ENCODE data around the gene PPARGC1A. TPM values are rescaled to one million over a fixed set of nuclear protein-coding genes. Genes with fewer than 3 reads are reported as not detected.

PPARGC1A gene
- total and polyA plus RNA-seq, 2 of the 13 experiments (the other 11 are each of a cell fraction or from before 2014, with no cell fraction given) = 20.7 to 37.3 TPM

GRCh38 chr4:23746027-23746426 is 143.8 kb downstream of the PPARGC1A start:
- H3K4me1 ChIP-seq (ENCODE audit: insufficient read depth, low read length) = no peaks in the 10 kb centered on the region
- no TSS peak for BruUV-seq (replicated peaks)
- H3K4me2 ChIP-seq (ENCODE audit: low read depth, low read length) = no peak overlapping the region
- H3K9me3 ChIP-seq (ENCODE audit: low read length) = no peaks in the 10 kb centered on the region
- H3K27ac ChIP-seq (ENCODE audit: extremely low read length, insufficient read depth, low read length) = no peak overlapping the region
- in situ Hi-C loops (cut with HindIII; ENCODE audit: extremely low pct_ligation_motif_present, low pct_unique_long_range_greater_than_20kb) (no loop called here), intact Hi-C loops (cut with micrococcal nuclease; ENCODE audit: unreplicated experiment) (no loop called here)
- H3K36me3 ChIP-seq (replicated peaks in 1 of 2; ENCODE audit: control insufficient read depth in 1 of 2, insufficient read depth in 2 of 2, low read length in 2 of 2) = no peaks in the 10 kb centered on the region
- no peaks in the 10 kb centered on the region for H3K79me2 ChIP-seq (ENCODE audit: insufficient read depth, low read length)
- ChIA-PET CTCF (ENCODE audit: low intra/inter-chr PET ratio, low total read pairs) (no interaction called here), POLR2A (no interaction called here)
- ATAC-seq (no peak), FAIRE-seq (no peak), DNase-seq (ENCODE audit: low spot score) (no peak)
- TF ChIP-seq TFE3 (CRISPR knock-in tag; IDR thresholded peaks at IDR 0.05) (no peak), NCOA1 (CRISPR knock-in tag; IDR thresholded peaks at IDR 0.05) (no peak), PAXIP1 (CRISPR knock-in tag; conservative IDR thresholded peaks at IDR 0.05) (no peak), ZBTB10 (CRISPR knock-in tag; IDR thresholded peaks at IDR 0.05; ENCODE audit: borderline replicate concordance) (no peak), PRMT3 (CRISPR knock-in tag; IDR thresholded peaks at IDR 0.05; ENCODE audit: borderline replicate concordance, low read depth) (no peak), ZNF121 (CRISPR knock-in tag; IDR thresholded peaks at IDR 0.05) (no peak), SMYD3 (CRISPR knock-in tag; IDR thresholded peaks at IDR 0.05) (no peak), THYN1 (CRISPR knock-in tag; IDR thresholded peaks at IDR 0.05; ENCODE audit: borderline replicate concordance, low read depth) (no peak), ETV6 (CRISPR knock-in tag; conservative IDR thresholded peaks at IDR 0.05) (no peak), ZNF619 (CRISPR knock-in tag; IDR thresholded peaks at IDR 0.05) (no peak), TFDP2 (CRISPR knock-in tag; IDR thresholded peaks at IDR 0.05) (no peak), BORCS8-MEF2B (CRISPR knock-in tag; IDR thresholded peaks at IDR 0.05) (no peak)
- H3K9ac ChIP-seq (ENCODE audit: insufficient read depth, low read depth, low read length) = no peak overlapping the region
- no peaks in the 10 kb centered on the region for H4K20me1 ChIP-seq (ENCODE audit: insufficient read depth, low read length)
- H3K27me3 ChIP-seq (ENCODE audit: control insufficient read depth in 1 of 2, insufficient read depth in 2 of 2, low read length in 2 of 2) = no peaks in the 10 kb centered on the region
- H3K4me3 ChIP-seq (replicated peaks in 1 of 3; ENCODE audit: insufficient read depth in 1 of 3, low read depth in 2 of 3, low read length in 3 of 3) = no peak overlapping the region
- 3% methylated on average over 3 of the region's 3 CpGs for WGBS (ENCODE audit: low lambda C conversion rate)
- no peak overlapping the region for H2AFZ ChIP-seq (ENCODE audit: low read length)

Data from HepG2 (cell line).